Stimulated activated naive CD8-positive, alpha-beta T cell treated with anti-CD3 and anti-CD28 coated beads, Interleukin-15, Interleukin-2, amounts not matched to agents 100 U/mL and 50 U/mL, for 24 hours (primary cell): ENCODE measurements around the gene TNRC6C.
"Not testable (repeated sequence)": the region's sequence is repeated elsewhere in the genome, so short reads cannot be mapped to it uniquely, and the experiment has no call there.

Experiments
- ATAC-seq: fragments of 150-1000 bp; cut with Tn5 transposase; one replicate; pipeline ENCODE4 v1.10.0; 2021
- DNase-seq: peaks from one replicate; pipeline ENCODE4 v3.0.0; 2021

Gene TNRC6C

DNA sequence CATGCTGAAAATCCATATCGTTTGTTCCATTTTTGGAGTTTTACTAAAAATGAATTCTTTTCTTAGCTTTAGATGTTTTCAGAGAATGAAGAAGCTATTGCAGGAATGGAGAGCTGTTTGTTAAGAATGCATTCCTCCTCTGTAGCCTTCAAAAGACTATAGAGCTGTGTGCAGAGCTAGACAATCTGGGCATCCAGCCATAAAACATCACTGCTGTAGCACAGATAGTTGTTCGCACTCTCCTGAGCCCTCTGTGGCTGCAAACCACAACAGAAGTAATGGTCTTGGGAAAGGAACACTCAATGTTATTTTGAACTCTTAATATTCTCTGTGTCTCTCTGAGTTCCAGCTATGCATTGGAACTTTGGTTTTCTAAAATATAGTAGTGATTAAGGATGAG, 4.9 kb downstream of the TNRC6C start:
- DNase-seq (peak; percentile 23), ATAC-seq (no peak)

GRCh38 chr17:77965352-77965751, 6.8 kb downstream of the TNRC6C start:
- ATAC-seq (no peak), DNase-seq (no peak)

DNA sequence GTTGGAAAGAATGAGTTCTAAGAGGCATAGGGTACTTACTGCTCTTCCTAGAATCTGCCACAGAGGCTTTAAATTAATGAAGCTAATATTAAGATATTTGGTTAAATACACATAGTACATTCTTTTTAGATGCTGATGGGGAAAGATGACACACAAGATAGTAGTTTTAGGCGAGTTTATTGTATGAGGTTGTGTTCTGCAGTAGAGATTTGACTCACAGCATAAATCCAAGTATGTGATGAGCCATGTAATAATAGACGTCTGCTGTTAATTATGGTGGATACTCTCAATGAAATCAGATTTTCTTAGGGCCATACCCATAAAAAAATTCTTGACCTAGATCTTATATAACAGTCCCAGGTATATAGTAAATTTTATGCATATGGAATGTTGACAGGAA, 8.0 kb downstream of the TNRC6C start:
- ATAC-seq (no peak), DNase-seq (no peak)

DNA sequence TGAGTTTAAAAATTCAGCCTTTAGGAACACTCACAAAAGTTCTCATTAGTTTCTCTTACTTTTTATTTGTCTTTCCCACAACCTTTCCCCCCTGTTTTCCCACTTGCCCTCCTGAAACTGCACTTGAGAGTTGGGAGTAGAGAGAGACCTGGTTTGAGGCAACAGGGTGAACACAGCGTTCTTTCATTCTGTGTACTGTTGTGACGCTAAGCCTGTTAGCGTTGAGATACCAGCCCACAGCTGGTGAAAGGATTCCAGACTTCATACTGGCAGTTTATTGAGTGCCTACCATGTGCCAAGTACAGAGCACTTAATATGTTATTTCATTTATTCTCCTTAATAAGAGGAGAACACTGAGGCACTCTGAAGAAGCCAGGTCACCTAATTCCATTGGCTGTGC, 10.3 kb downstream of the TNRC6C start:
- ATAC-seq (no peak), DNase-seq (no peak)

- ATAC-seq, DNase-seq: not testable (repeated sequence)
These were observed 13.8 kb downstream of the TNRC6C start for GRCh38 chr17:77972271-77972670.

DNA sequence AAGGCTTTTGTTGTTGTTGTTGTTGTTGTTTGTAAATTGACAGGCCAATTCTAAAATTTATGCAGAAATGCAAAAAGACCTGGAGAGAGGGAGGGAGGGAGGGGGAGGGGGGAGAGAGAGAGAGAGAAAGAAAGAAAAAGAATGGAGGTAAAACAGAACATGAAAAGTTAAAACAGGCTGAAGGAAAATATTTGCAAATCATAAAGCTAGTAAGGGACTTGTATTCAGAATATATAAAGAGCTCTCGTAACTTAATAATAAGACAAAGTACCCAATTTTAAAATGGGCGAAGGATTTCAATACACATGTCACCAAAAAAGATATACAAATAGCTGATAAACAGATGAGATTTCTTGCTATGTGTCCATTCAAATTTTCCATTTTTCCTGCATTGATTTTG, 15.4 kb downstream of the TNRC6C start:
- ATAC-seq (no peak), DNase-seq (no peak)

DNA sequence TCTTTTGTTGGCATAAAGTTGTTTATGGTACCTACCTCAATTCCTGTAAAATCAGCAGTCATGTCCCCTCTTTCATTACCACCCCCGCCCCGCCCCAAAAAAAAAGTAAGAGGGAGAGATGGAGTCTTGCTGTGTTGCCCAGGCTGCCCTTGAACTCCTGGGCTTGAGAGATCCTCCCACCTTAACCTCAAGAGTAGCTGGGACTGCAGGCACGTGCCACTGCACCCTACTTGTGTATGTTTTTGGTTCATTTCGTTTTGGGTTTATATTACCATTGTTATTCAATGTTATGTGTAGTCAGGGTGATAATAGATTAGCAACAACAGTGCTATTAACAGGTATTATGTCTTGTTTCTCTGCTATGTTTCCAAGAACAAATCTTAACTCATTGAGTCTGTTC, 15.9 kb downstream of the TNRC6C start:
- ATAC-seq (no peak), DNase-seq (no peak)

- ATAC-seq, DNase-seq: not testable (repeated sequence)
These were observed 23.9 kb downstream of the TNRC6C start for GRCh38 chr17:77982430-77982829.

- ATAC-seq (no peak), DNase-seq (no peak)
These were observed 31.8 kb downstream of the TNRC6C start for GRCh38 chr17:77990301-77990700.

DNA sequence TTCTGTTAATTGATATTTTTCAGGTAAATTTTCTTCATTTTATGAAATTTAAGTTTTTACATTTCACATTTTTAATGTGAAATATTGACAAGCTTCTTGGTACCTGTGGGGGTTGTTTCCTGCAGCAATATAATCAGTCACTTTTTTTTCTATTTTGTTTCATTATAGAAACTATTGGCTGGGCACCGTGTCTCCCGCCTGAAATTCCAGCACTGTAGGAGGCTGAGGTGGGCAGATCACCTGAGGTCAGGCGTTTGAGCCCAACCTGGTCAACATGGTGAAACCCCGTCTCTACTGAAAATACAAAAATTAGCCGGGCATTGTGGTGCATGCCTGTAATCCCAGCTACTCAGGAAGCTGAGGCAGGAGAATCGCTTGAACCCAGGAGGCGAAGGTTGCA, 35.2 kb downstream of the TNRC6C start:
- DNase-seq, ATAC-seq: not testable (repeated sequence)

GRCh38 chr17:77995146-77995852, 36.8 kb downstream of the TNRC6C start:
- DNase-seq, result peak; percentile 21

GRCh38 chr17:77996256-77996655, 37.8 kb downstream of the TNRC6C start:
- DNase-seq (no peak), ATAC-seq (no peak)

More at GRCh38 chr17:77995146-77995852, 36.8 kb downstream of the TNRC6C start:
- peak; percentile 66 for ATAC-seq

DNA sequence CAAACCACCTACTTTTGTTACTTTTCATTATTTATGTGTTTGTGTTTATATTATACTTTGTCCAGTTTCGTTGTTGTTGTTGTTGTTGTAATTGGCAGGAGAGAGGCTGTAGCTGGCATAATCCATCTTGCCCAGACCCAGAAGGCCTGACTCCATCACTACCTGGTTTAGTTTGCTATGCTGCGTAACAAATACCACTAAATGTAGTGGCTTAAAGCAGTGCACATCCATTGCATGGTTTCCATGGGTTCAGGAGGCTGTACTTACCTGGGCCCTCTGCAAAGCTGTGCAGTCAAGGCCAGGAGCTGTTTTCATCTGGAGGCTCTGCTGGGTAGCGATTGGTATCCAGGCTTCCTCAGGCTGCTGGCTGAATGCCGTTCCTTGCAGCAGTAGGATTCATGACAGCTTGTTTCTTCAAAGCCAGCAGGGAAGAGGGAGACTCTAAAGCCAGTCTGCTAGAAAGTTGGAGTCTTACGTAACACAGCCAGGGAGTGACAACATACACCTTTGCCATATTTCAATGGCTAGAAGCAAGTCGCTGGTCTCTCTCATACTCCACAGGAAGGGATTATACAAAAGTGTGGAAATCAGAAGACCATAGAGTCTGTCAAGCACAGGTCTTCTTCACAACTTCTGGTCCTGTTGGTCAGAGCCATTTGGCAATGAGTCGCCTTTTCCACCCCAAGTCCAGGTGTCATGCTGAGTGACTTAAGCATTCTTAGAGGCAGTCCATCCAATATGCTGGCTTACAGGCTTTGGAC, 41.1 kb downstream of the TNRC6C start:
- ATAC-seq (peak; percentile 66), DNase-seq (peak; percentile 16)

DNA sequence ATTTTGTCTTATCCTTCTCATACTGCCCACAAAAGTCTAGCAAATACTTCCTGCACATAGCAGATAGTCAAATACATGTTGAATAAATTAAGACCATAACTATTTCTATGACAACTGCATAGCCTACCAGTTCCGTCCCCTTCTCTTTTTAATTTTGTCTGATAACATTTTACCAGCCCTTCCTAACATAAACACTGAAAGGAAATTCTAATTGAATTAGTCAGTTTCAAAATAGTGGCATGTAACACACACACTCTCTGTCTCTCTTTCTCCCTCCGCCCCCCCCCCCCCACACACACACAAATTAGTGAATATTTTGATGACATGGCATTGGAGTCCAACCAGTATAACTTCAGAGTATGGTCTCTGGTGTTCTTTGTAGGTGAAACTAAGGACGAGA, 41.8 kb downstream of the TNRC6C start:
- ATAC-seq (no peak), DNase-seq (no peak)

DNA sequence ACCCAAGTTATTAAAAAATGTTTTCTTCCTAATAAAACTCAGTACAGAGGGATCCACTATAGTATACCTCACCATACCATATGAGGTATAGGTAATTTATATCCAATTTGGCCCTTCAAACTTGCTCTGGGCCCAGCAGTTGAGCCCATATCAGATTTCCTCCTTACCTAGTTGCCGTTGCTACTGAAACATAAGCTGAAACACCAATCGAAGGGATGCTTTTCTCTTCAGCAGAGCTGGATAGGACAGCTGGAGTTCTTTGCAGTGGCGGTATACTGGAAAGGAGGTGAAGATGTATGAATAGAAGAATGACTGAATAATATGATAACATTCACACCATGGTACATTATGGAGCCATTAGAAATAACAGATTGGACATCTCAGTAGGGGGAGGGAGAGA, 42.7 kb downstream of the TNRC6C start:
- ATAC-seq (no peak), DNase-seq (no peak)

DNA sequence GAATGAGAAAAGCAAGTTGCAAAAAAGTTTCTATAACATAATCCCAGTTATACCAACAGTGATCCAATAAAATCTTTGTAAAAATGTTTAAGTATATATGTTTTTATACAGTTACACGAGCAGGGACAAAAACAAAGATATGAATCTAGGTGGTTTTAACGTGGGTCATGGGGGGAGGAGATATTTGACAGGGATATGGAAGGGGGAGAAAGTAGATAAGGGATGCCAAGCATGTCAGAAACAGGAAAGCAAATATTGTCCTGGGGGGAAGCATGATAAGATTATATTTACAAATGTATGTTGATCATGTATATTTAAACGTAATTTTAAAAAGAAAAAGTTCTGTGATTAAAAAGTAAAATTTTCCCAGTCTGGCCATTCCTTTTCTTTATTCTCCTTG, 43.1 kb downstream of the TNRC6C start:
- DNase-seq (no peak), ATAC-seq (no peak)

- no peak for ATAC-seq
- no peak for DNase-seq
These were observed 43.7 kb downstream of the TNRC6C start for GRCh38 chr17:78002166-78002565.

DNA sequence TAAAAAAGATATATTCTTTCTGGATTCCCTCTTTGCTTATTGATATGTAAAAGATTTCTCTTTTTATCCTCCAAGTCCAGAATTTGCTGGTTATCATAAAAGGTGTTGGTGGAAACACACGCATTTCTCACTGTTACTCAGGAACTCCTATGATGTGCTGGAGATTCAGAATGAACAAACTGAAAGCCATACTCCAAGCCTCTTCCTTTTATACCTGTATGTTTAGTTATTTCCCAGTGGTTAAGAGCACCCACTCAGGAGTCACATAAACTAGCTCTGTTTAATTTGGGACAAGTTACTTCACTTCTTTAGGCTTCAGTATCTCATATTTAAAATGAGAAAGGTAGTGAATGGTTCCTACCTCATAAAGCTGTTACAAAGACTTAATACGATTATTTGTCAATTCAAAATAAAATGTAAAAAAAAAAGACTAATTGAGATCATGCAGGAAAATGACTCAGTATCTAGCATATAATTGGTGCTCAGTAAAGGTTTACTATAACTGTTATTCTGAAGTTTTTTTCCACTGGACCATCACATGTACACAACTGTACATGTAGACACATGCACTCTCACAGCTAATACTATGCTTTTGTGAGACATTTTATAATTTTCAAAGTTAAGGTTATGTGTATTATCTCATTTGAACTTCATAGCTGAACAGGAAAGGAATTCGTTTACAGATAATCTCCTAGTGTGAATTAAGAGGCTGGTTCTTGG, 47.1 kb downstream of the TNRC6C start:
- ATAC-seq (peak; percentile 6), DNase-seq (no peak)

GRCh38 chr17:78006338-78006737, 47.8 kb downstream of the TNRC6C start:
- no peak for DNase-seq
- no peak for ATAC-seq

DNA sequence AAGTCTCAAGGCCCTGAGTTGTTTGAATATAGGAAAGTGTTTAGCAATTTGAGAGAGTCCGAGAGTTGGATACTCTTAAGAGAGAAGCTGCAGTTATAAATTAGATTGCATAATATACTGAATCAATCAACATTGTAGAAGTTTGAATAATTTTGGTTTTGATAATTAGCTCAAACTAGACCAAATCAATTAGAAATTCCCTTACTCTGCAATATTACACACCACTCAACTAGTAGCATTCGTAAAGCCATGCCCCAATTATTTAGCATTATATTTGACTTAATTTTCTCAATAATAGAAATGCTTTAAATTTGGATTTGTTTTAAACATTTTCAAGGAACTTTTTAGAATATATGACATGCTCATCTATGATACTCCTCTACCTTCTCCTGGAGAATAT, 49.1 kb downstream of the TNRC6C start:
- DNase-seq (no peak), ATAC-seq (no peak)

DNA sequence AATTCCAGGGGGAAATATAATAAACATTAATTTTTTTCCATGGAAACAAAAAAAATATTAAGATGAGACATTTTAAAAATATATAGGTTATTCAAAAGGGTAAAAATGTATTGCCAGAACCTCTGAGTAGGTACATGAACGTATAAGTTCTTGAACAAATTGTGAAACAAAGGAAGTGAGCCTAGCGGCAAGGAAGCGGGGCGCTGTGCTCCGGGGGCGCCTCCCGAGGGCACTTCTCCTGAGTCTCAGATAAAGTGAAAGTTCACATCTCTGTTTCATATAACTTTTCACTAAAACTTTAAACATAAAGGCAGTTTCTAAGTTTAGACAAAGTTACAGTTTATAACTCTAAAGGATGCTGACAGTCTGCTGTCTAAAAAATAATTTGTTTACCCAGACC, 52.3 kb downstream of the TNRC6C start:
- DNase-seq, result peak; percentile 22
- no peak for ATAC-seq

DNA sequence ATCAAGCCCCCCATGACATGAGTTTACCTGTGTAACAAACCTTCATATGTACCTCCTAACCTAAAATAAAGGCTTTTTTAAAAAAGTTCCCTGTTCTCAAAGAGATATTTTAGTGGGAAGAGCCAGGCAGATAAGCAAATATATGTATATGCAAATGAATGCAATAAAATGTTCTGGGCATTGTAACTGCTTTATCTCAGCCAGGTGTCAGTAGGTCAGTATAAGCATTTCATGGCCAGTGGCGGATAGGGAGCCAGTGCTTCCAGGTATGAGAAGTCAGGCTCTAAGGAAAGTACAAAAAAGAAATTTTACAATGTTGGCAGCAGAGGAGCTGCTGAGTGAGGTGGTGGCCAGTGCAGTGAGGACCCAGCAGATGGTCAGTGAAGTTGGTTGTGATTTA, 53.9 kb downstream of the TNRC6C start:
- DNase-seq (no peak), ATAC-seq (no peak)
